Liver (tissue), 3 donors: Measurements from ENCODE around the gene REXO5.
A peak's percentile ranks its signal among the peaks of the same experiment; 100 is the strongest.

Source experiments
- FOXA1 ChIP-seq: IDR thresholded peaks from 2 replicates; pipeline ENCODE4 v1.6.1; 2016; ENCODE audit warnings: antibody characterized with exemption
- GABPA ChIP-seq, 2 donors: IDR thresholded peaks in 1 of 2; conservative IDR thresholded peaks in 1 of 2; 2 replicates each; pipeline ENCODE4 v1.6.1; 2016; ENCODE audit warnings: antibody characterized with exemption in 2 of 2, mild to moderate bottlenecking in 1 of 2, moderate library complexity in 1 of 2
- RAD21 ChIP-seq, 2 donors: IDR thresholded peaks; 2 replicates each; pipeline ENCODE4 v1.6.1; 2016; ENCODE audit warnings: antibody characterized with exemption in 2 of 2, mild to moderate bottlenecking in 2 of 2
- SP1 ChIP-seq: IDR thresholded peaks from 2 replicates; pipeline ENCODE4 v1.6.1; 2018; ENCODE audit warnings: antibody characterized with exemption, mild to moderate bottlenecking
- TF ChIP-seq, protein P1 (sequence below): IDR thresholded peaks from 2 replicates; pipeline ENCODE4 v1.6.1; 2016; ENCODE audit warnings: antibody characterized with exemption
- TF ChIP-seq, protein P2 (sequence below): fragments of 150-350 bp; IDR thresholded peaks from 2 replicates; pipeline ENCODE4 v1.5.1; 2017; ENCODE audit warnings: improper control_type of control experiment, low read depth, low read length; ENCODE audit not compliant: missing input control
- TF ChIP-seq, protein P3 (sequence below): IDR thresholded peaks from 2 replicates; pipeline ENCODE4 v1.6.1; 2016; ENCODE audit warnings: antibody characterized with exemption, mild to moderate bottlenecking
- donor health status: healthy.
- donor health status: healthy.

DNA sequence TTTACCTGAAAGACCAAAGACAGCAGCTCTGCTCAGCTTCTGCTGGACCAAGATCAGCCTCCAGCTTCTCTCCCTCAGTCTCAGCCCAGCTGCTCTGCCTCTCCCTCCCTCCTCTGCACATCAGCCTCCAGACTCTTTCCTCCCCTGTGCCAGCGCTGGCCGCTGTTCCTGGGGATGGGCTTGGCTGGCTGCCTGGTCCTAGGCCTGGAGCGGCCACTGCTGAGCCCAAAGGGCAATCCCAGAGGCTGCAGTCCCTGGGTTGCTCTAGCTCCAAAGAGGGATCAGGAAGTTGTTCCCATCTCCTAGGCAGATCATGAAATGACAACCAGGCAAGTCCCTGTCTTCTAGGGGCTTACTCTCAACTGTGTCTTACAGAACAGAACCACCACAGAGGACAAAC, 62.6 kb downstream of the REXO5 start:
- TF ChIP-seq, protein P1, sequence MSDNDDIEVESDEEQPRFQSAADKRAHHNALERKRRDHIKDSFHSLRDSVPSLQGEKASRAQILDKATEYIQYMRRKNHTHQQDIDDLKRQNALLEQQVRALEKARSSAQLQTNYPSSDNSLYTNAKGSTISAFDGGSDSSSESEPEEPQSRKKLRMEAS = peak; percentile 13
- TF ChIP-seq, protein P2, sequence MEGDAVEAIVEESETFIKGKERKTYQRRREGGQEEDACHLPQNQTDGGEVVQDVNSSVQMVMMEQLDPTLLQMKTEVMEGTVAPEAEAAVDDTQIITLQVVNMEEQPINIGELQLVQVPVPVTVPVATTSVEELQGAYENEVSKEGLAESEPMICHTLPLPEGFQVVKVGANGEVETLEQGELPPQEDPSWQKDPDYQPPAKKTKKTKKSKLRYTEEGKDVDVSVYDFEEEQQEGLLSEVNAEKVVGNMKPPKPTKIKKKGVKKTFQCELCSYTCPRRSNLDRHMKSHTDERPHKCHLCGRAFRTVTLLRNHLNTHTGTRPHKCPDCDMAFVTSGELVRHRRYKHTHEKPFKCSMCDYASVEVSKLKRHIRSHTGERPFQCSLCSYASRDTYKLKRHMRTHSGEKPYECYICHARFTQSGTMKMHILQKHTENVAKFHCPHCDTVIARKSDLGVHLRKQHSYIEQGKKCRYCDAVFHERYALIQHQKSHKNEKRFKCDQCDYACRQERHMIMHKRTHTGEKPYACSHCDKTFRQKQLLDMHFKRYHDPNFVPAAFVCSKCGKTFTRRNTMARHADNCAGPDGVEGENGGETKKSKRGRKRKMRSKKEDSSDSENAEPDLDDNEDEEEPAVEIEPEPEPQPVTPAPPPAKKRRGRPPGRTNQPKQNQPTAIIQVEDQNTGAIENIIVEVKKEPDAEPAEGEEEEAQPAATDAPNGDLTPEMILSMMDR = no peak
- TF ChIP-seq GABPA (IDR thresholded peaks at IDR 0.05 in 1 of 2, conservative IDR thresholded peaks at IDR 0.05 in 1 of 2) (peak in 1 of 2 donors; percentile 49), FOXA1 (no peak), SP1 (peak; percentile 68), RAD21 (IDR thresholded peaks at IDR 0.05) (peak; percentile 67 to 75)
- TF ChIP-seq, protein P3, sequence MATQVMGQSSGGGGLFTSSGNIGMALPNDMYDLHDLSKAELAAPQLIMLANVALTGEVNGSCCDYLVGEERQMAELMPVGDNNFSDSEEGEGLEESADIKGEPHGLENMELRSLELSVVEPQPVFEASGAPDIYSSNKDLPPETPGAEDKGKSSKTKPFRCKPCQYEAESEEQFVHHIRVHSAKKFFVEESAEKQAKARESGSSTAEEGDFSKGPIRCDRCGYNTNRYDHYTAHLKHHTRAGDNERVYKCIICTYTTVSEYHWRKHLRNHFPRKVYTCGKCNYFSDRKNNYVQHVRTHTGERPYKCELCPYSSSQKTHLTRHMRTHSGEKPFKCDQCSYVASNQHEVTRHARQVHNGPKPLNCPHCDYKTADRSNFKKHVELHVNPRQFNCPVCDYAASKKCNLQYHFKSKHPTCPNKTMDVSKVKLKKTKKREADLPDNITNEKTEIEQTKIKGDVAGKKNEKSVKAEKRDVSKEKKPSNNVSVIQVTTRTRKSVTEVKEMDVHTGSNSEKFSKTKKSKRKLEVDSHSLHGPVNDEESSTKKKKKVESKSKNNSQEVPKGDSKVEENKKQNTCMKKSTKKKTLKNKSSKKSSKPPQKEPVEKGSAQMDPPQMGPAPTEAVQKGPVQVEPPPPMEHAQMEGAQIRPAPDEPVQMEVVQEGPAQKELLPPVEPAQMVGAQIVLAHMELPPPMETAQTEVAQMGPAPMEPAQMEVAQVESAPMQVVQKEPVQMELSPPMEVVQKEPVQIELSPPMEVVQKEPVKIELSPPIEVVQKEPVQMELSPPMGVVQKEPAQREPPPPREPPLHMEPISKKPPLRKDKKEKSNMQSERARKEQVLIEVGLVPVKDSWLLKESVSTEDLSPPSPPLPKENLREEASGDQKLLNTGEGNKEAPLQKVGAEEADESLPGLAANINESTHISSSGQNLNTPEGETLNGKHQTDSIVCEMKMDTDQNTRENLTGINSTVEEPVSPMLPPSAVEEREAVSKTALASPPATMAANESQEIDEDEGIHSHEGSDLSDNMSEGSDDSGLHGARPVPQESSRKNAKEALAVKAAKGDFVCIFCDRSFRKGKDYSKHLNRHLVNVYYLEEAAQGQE = peak; percentile 58
